ENCODE data around the gene TSPAN5.

DNA sequence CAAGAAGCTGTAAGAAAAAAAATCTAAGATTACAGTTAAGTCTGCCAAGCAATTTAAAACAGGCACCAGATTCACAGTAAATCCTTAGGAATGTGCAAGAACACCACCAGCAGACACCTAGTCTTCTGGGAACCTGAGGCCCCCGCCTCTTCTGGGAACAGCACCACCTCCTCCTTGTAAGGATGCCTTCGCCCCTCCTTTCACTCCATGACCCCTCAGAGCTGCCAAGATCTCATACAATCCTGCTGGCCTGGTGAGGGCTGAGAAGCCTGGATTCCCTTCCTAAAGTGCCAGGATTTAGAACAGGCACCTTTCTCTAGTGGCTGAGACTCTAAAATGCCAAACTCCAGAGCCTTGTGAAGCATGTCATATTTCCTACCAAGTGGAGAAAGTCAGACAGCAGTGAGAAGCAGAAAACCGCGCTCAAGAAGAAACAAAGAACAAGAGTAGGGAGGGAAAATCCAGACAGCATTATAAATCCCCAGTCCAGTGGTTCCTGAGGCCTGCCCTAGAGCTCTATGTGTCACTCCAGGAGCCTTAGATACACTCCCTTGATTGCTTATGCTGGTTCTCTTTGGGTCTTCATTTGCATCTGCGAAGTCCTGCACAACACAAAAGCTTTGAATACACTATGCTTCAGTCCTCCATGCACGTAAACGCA, 166.4 kb downstream of the TSPAN5 start:
- TF ChIP-seq ZFP30 (CRISPR knock-in tag; IDR thresholded peaks at IDR 0.05), result no peak
- no peak for TF ChIP-seq ZNF70 (CRISPR knock-in tag; IDR thresholded peaks at IDR 0.05)
- TF ChIP-seq, protein P1, sequence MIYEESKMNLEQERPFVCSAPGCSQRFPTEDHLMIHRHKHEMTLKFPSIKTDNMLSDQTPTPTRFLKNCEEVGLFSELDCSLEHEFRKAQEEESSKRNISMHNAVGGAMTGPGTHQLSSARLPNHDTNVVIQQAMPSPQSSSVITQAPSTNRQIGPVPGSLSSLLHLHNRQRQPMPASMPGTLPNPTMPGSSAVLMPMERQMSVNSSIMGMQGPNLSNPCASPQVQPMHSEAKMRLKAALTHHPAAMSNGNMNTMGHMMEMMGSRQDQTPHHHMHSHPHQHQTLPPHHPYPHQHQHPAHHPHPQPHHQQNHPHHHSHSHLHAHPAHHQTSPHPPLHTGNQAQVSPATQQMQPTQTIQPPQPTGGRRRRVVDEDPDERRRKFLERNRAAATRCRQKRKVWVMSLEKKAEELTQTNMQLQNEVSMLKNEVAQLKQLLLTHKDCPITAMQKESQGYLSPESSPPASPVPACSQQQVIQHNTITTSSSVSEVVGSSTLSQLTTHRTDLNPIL (CRISPR knock-in tag; IDR thresholded peaks at IDR 0.05; ENCODE audit: low read depth), result no peak
- TF ChIP-seq ARNTL (CRISPR knock-in tag; IDR thresholded peaks at IDR 0.05; ENCODE audit: borderline replicate concordance, low read depth), result no peak
- TF ChIP-seq PPARA (CRISPR knock-in tag; IDR thresholded peaks at IDR 0.05; ENCODE audit: borderline replicate concordance), result no peak
- TF ChIP-seq, protein P2, sequence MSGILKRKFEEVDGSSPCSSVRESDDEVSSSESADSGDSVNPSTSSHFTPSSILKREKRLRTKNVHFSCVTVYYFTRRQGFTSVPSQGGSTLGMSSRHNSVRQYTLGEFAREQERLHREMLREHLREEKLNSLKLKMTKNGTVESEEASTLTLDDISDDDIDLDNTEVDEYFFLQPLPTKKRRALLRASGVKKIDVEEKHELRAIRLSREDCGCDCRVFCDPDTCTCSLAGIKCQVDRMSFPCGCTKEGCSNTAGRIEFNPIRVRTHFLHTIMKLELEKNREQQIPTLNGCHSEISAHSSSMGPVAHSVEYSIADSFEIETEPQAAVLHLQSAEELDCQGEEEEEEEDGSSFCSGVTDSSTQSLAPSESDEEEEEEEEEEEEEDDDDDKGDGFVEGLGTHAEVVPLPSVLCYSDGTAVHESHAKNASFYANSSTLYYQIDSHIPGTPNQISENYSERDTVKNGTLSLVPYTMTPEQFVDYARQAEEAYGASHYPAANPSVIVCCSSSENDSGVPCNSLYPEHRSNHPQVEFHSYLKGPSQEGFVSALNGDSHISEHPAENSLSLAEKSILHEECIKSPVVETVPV (CRISPR knock-in tag; IDR thresholded peaks at IDR 0.05), result no peak
- TF ChIP-seq ZNF565 (CRISPR knock-in tag; conservative IDR thresholded peaks at IDR 0.05; ENCODE audit: low read depth), result no peak
- TF ChIP-seq, protein P3, sequence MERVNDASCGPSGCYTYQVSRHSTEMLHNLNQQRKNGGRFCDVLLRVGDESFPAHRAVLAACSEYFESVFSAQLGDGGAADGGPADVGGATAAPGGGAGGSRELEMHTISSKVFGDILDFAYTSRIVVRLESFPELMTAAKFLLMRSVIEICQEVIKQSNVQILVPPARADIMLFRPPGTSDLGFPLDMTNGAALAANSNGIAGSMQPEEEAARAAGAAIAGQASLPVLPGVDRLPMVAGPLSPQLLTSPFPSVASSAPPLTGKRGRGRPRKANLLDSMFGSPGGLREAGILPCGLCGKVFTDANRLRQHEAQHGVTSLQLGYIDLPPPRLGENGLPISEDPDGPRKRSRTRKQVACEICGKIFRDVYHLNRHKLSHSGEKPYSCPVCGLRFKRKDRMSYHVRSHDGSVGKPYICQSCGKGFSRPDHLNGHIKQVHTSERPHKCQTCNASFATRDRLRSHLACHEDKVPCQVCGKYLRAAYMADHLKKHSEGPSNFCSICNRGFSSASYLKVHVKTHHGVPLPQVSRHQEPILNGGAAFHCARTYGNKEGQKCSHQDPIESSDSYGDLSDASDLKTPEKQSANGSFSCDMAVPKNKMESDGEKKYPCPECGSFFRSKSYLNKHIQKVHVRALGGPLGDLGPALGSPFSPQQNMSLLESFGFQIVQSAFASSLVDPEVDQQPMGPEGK (CRISPR knock-in tag; IDR thresholded peaks at IDR 0.05; ENCODE audit: borderline replicate concordance), result no peak
- TF ChIP-seq OSR1 (CRISPR knock-in tag; IDR thresholded peaks at IDR 0.05), result no peak
- no peak for TF ChIP-seq RARB (CRISPR knock-in tag; IDR thresholded peaks at IDR 0.05)

Measured in SK-N-SH treated with all-trans-retinoic acid at 6 μM for 48 hours (cell line).